GM18907 (cell line): ENCODE data around the gene IQCE.
"Not testable (repeated sequence)": the region's sequence is repeated elsewhere in the genome, so short reads cannot be mapped to it uniquely, and the experiment has no call there.

Experiments used
- ATAC-seq: cut with Tn5 transposase; IDR thresholded peaks from one replicate; pipeline ENCODE4 v1.9.1; 2021; ENCODE audit warnings: mild to moderate bottlenecking, moderate library complexity; ENCODE audit not compliant: unreplicated experiment

The IQCE gene

GRCh38 chr7:2575733-2576340 is 17.1 kb downstream of the IQCE start:
- ATAC-seq, result no peak

- no peak for ATAC-seq
Measured at GRCh38 chr7:2576742-2577491, 18.1 kb downstream of the IQCE start.

GRCh38 chr7:2577914-2578680 is 19.3 kb downstream of the IQCE start:
- ATAC-seq, result no peak

- ATAC-seq, result no peak
Measured at GRCh38 chr7:2580636-2581035, 21.9 kb downstream of the IQCE start.

- ATAC-seq, result no peak
Measured at GRCh38 chr7:2582006-2582735, 23.4 kb downstream of the IQCE start.

- no peak for ATAC-seq
Measured at GRCh38 chr7:2583798-2584580, 25.2 kb downstream of the IQCE start.

- no peak for ATAC-seq
Measured at GRCh38 chr7:2585446-2585845, 26.7 kb downstream of the IQCE start.

- ATAC-seq, result no peak
Measured at GRCh38 chr7:2586326-2587020, 27.7 kb downstream of the IQCE start.

GRCh38 chr7:2587134-2587533 is 28.4 kb downstream of the IQCE start:
- no peak for ATAC-seq

GRCh38 chr7:2587778-2588177 is 29.0 kb downstream of the IQCE start:
- ATAC-seq, result no peak

- no peak for ATAC-seq
Measured at GRCh38 chr7:2589341-2589740, 30.6 kb downstream of the IQCE start.

GRCh38 chr7:2589941-2590340 is 31.2 kb downstream of the IQCE start:
- not testable (repeated sequence) for ATAC-seq

- no peak for ATAC-seq
Measured at GRCh38 chr7:2592375-2592865, 33.6 kb downstream of the IQCE start.

GRCh38 chr7:2593036-2593727 is 34.4 kb downstream of the IQCE start:
- ATAC-seq, result no peak

GRCh38 chr7:2594599-2594998 is 35.8 kb downstream of the IQCE start:
- no peak for ATAC-seq

GRCh38 chr7:2595258-2595860 is 36.6 kb downstream of the IQCE start:
- no peak for ATAC-seq

GRCh38 chr7:2596464-2597272 is 37.9 kb downstream of the IQCE start:
- no peak for ATAC-seq

- no peak for ATAC-seq
Measured at GRCh38 chr7:2597273-2597640, 38.5 kb downstream of the IQCE start.
